Measurements from ENCODE around the gene DNAJB4.

DNA sequence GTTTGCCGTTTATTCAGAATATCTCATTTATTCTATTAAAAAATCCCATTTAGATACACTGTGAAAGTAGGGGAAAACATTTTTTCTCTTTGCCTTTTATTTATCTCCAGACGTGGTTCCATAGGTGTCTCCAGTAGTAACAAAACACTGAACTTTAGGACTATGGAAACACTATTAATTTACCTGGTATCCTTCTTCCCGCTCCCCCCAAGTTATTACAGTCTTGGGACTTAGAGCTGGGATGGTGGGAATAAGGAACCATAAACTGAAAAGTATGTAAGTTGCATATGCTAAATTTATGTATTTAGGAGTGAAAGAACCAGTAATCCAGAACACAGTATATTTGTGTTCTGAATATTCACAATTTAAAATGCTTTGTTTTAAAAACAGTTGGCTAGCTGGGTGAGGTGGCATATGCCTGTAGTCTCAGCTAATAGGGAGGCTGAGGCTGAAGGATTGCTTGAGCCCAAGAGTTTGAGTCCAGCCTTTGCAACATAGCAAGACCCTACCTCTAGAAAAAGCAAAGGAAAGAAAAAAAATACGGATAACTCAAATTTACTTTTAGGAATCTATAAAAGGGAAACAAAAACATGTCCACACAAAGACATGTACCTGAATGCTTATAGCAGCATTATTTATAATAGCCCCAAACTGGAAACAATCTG, 3.1 kb downstream of the DNAJB4 start:
- TF ChIP-seq, protein P1, sequence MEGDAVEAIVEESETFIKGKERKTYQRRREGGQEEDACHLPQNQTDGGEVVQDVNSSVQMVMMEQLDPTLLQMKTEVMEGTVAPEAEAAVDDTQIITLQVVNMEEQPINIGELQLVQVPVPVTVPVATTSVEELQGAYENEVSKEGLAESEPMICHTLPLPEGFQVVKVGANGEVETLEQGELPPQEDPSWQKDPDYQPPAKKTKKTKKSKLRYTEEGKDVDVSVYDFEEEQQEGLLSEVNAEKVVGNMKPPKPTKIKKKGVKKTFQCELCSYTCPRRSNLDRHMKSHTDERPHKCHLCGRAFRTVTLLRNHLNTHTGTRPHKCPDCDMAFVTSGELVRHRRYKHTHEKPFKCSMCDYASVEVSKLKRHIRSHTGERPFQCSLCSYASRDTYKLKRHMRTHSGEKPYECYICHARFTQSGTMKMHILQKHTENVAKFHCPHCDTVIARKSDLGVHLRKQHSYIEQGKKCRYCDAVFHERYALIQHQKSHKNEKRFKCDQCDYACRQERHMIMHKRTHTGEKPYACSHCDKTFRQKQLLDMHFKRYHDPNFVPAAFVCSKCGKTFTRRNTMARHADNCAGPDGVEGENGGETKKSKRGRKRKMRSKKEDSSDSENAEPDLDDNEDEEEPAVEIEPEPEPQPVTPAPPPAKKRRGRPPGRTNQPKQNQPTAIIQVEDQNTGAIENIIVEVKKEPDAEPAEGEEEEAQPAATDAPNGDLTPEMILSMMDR (IDR thresholded peaks at IDR 0.05), result no peak
- TF ChIP-seq, protein P2, sequence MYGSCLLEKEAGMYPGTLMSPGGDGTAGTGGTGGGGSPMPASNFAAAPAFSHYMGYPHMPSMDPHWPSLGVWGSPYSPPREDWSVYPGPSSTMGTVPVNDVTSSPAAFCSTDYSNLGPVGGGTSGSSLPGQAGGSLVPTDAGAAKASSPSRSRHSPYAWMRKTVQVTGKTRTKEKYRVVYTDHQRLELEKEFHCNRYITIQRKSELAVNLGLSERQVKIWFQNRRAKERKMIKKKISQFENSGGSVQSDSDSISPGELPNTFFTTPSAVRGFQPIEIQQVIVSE (CRISPR knock-in tag; IDR thresholded peaks at IDR 0.05; ENCODE audit: borderline replicate concordance), result no peak
